ENCODE results near the gene PLN. TPM values are rescaled to one million over a fixed set of nuclear protein-coding genes. Genes with fewer than 3 reads are reported as not detected.

The PLN gene
- total RNA-seq (2022; extraction: Qiagen RNA extraction; ENCODE audit: low read depth), result not detected in 5 replicates

GRCh38 chr6:118548136-118548535 is at the start of gene PLN:
Gene PLN, plus strand, starts transcription at chr6:118548296. Its CDS starts 10,626 bp downstream, at chr6:118558922.

Other genes with a start within 250 kb of the PLN start
- gene CEP85L, start 103.3 kb downstream of the PLN start, total RNA-seq (2022; extraction: Qiagen RNA extraction; ENCODE audit: low read depth), result 1.2 to 2.6 TPM (median 1.5 TPM) in 5 replicates

All from A549 treated with GW870086 at 1 μM for 4 hours (cell line).